Measurements from ENCODE around the gene BCAS3.
"Not testable (repeated sequence)": the region's sequence is repeated elsewhere in the genome, so short reads cannot be mapped to it uniquely, and the experiment has no call there.

The BCAS3 gene

GRCh38 chr17:61015966-61016365, 338.3 kb downstream of the BCAS3 start:
- DNase-seq = no peak

- no peak for DNase-seq
Measured at GRCh38 chr17:61017317-61018006, 339.8 kb downstream of the BCAS3 start.

GRCh38 chr17:61018938-61019337, 341.3 kb downstream of the BCAS3 start:
- no peak for DNase-seq

DNA sequence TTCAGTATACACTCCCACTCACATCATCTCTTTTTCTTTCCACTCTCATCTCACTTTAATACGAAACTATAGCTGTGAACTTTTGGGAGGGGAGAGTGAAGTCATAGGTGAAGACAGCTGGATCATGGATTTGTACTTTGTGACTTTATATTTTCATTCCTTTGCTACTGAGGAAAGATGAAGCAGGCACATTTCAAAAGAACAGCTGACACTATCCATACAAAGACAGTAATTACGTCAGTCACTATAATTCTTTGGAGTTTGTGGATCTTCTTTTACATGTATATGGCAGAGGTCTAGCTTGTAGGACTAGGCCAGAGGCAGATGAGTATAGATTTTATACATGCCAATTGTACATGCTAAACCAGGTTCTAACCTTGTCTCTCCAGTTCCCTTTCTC, 346.3 kb downstream of the BCAS3 start:
- no peak for DNase-seq

DNA sequence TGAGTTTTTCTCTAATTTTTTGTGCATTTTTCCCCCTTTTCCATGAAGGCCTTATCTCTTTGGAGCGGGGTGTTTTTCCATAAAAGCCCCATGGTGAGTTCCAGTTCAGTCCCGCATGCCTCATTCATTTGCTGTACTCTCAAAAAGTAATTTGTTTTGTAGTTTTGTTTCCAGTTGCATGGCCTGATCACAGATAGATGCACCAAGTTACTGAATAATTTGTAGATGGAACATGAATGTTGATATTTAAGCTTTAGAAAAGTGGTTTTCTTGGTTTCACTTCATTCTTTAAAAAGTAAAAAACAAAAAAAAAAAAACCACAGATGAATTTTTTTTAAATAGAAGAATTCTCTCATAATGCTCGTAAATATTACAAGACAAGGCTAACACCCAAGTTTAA, 349.2 kb downstream of the BCAS3 start:
- no peak for DNase-seq

DNA sequence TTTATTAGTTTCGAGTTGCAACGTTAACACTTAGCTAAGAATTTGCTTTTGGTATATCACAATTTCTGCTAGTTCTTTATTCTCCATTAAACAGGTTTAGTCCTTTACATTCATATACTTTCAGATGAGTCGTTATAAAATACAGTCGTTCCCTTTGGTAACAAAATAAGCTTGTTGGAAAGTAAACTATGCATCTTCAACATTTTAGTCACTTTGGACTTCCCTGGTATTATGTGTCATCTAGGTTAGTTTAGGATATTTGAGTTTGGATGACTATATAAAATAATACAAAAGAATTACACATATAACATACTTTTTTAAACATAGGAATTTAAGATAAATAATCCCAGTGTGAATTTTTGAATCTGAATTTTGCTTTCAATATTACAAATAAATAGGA, 351.5 kb downstream of the BCAS3 start:
- DNase-seq = no peak

GRCh38 chr17:61040666-61041065, 363.0 kb downstream of the BCAS3 start:
- DNase-seq = no peak

DNA sequence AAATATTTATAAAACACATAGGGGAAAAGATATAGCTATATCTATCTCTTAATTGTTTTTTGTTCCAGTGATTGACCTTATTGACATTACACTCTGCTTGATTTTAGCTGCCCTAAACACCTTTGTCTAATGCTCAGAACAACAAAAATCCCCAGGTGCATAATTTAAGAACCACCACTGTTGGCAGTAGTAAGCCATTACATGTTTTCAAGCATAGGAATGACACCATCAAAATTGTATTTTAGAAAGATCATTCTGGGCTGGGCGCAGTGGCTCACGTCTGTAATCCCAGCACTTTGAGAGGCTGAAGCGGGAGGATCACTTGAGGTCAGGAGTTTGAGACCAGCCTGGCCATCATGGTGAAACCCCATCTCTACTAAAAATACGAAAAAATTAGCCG, 364.7 kb downstream of the BCAS3 start:
- DNase-seq = not testable (repeated sequence)

DNA sequence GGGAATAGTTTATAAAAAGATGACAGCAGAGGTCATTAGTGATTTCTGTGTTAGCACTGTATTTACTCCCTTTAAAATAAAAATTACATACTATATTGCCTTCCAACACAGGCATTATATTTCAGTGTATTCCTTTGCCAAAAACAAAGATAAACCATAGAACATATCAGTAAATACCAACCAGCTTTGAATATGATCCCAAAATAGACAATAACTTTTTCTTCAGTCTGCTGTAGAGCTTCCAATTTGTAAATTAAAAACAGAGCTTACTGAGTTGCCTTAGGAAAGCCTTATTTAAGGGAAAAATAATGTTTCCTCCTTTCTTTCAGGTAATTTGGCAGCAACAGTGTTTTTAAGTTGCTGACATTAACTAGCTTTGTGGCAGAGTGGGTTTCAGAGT, 369.9 kb downstream of the BCAS3 start:
- no peak for DNase-seq

DNA sequence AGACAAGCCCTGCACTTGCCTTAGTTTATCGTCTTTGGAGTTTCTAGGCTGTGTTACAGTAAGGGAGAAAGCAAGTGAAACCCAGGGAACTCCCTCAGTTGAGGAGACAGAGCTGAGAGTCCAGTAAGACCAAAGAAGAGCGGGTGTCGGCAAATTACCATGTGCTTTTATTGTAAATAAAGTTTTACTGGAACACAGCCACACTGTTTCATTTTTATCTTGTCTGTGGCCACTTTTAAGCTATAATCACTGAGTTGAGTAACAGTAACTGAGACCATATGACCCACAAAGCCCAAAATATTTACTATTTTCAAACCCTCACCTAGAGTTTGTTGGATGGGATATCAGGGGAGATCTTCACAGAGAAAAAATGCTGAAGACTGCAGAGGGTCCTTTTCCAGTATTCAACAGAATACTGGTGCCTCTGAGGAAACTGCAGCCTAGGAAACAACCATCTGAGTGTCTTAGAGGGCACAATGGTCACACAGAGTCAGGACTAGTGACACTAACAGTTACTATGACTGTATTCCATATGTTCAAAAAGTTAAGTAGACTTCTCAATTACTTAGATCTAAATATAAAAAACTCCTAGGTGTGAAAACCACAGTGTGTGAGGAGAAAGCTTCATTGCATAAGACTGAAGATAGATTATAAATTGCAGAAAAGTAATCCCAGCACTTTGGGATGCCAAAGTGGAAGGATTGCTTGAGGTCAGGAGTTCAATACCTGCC, 370.9 kb downstream of the BCAS3 start:
- DNase-seq = no peak

GRCh38 chr17:61053469-61053868, 375.8 kb downstream of the BCAS3 start:
- DNase-seq = no peak

DNA sequence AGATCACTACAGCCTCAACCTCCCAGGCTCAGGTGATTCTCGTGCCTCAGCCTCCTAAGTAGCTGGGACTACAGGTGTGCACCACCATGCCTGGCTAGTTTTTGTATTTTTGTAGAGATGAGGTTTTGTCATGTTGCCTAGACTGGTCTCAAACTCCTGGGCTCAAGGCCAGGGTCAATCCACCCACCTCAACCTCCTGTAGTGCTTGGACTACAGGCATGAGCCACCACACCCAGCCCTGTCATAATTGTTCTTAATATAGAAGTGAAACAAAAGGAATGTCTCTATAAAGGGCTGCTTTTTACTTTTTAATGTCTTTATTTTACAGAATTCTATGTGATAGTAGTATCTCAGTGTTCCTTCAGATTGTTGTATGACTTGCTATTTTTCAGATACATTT, 376.8 kb downstream of the BCAS3 start:
- no peak for DNase-seq

DNA sequence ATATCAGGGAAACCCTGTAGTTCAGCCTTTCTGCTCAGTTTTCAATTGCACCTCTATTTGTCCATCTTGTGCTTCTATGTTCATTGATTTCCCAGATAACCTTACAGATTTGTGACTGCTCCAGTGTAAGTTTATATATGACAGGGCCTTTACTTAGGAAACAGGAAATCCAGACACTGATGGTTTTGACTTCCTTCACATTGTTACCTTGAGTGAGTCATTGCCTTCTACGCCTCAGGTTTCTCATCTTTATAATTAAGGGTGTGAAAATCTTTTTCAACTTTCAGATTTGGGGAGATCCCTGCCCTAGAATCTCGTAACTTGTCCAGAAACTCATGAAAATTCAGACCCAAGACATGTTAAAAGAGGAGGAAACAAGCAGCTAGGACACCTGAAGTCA, 379.6 kb downstream of the BCAS3 start:
- DNase-seq = no peak

DNA sequence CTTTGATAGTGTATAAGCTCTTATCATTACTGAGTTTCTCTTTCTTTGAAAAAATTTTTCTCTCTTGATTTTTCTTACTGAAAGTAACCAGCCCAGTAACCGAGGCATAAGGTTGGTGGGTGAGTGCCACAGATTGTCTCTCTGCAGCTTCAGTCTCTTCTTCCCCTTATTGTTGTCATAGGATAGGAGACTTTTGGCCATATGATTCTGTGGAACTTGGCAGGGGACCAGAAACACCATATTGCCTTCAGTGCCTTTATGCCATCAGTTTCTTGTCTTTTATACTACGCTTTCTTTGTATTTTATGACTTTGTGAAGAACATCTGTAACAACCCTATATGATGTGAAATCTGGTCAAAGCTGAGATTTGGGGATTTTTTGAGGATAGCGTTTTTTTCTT, 380.4 kb downstream of the BCAS3 start:
- DNase-seq = no peak

- DNase-seq = no peak
Measured at GRCh38 chr17:61063528-61063927, 385.9 kb downstream of the BCAS3 start.

- no peak for DNase-seq
Measured at GRCh38 chr17:61064087-61064951, 386.7 kb downstream of the BCAS3 start.

DNA sequence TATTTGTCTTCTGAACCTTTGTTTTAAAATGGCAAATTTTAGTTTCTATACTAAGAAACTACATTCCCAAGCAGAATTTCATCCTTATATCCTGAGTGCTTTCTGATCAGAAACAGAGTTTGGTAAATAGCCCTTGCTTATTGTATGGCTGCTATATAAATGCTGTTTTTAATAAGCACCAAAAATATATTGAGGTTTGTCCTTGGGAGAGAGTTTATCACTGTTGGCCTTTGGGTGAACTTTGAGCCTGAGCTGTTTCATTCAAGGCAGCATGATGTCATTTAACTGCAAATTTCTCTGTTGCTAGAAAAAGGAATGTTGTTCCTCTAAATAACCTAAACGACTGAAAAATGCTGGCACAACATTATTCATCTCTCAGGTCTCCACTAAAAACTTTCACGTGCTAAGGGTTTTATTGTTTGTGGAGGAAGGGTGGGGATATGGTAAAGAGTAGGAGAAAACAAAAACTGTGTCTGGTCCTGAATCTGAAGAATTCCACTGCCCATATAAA, 387.7 kb downstream of the BCAS3 start:
- DNase-seq = no peak

DNA sequence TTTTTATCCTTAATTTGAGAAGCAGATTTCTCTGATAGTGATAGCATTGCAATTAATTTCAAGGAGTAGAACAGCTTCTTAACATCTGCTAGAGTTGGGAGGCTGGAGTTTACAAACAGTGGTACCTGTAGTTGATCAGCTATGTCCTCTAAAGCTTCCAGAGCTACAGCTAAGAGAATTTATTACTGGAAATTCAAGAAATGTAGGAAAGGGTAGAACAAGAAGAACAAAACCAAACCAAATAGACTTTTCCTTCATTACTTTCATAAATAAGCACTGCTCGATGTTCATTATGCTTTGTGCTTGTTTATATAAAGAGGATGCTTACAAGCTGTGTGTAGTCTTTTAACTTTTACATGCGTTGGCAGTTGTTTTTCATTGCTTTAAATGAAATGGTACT, 388.4 kb downstream of the BCAS3 start:
- no peak for DNase-seq

DNA sequence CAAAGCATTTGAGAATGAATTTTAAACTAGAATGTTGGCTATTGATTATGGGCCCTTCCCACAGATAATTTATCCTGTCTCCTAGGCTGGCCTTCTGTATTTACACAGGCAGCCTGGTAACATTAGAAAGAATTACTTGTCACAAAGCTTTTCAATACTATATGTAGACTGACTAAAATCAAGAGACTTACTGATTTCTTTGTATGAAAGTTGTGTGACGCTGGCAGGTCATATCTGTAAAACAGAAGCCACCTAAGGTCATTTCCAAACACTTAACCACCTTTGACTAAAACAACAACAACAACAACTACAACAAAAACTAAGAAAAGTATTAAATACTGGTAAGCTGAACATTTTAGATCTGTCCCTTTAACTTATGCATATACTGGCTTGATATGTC, 393.0 kb downstream of the BCAS3 start:
- DNase-seq = no peak

DNA sequence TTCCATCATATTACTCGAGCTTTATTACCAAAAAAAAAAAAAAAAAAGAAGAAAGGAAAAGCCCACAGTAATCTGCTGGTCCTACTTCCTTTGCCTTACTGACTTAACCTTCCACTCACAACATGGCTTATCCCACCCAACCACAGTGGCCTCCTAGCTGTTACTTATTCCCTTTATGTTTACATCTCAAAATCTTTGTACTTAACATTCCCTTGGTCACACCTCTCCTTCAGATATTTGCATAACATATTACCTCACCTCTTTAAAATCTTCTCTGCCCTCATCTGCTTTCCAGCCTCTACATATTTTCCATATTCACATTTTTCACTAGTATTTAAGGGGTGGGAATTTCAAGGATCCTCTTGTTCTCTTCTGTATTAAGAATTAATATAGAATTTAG, 395.0 kb downstream of the BCAS3 start:
- no peak for DNase-seq

GRCh38 chr17:61073131-61073530, 395.5 kb downstream of the BCAS3 start:
- no peak for DNase-seq

DNA sequence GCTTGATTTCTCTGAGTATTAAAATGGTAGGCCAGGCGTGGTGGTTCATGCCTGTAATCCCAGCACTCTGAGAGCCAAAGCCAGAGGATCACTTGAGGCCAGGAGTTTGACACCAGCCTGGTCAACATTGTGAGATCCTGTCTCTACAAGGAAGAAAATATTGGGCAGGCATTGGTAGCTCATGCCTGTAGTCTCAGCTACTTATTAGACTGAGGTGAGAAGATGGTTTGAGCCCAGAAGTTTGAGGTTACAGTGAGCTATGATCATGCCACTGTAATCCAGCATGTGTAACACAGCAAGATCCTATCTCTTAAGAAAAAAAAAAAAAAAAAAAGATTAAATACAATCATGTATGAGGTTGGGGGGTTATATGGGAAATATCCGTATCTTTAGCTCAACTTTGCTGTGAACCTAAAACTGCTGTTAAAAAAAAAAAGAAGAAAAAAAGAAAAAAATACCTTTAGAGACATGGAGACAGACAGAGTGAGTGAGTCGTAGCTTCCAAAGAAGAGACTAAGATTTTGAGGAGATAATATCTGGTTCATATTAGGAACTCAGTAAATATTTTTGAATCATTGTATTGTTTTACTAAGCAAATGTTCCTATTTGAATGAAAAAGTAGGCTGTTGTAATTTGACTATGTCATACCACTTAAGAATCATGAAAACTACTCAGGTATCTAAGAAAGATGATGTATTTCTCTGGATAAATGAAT, 396.3 kb downstream of the BCAS3 start:
- DNase-seq = no peak

DNA sequence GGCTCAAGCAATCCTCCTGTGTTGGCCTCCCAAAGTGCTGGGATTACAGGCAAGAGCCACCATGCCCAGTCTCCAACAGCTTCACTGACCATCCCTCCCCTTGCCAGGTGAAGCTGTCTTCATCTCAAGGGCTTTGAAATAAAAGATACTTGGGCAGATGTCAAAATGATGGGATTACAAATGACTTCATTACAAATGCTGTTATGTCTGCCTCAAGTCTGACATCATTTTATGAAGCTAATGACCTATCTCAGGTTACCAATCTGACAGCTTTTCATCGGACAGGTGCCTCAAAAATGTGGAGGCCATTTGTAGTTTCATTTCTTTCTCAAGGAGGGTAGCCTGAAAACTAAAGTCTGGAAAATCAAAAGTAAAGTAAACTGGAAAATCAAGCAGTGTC, 398.3 kb downstream of the BCAS3 start:
- no peak for DNase-seq
